Astrocyte of the cerebellum (primary cell): ENCODE data around the gene CKS1B.
"Not testable (repeated sequence)": the region's sequence is repeated elsewhere in the genome, so short reads cannot be mapped to it uniquely, and the experiment has no call there.

Source experiments
- DNase-seq: peaks from one replicate; pipeline ENCODE4 v3.0.0-alpha.2; 2011; ENCODE audit warnings: low read depth
- H3K4me3 ChIP-seq: 2 replicates; pipeline ENCODE4 v1.5.1; 2011; ENCODE audit warnings: mild to moderate bottlenecking, low read depth, low read length, moderate library complexity
- CTCF ChIP-seq: IDR thresholded peaks from 2 replicates; pipeline ENCODE4 v1.5.1; 2012; ENCODE audit warnings: low read length, low read depth, moderate library complexity, mild to moderate bottlenecking; ENCODE audit errors: missing control alignments
- in situ Hi-C: cut with HindIII; loops from 2 replicates; pipeline ENCODE4 v1.10.0; 2017; ENCODE audit warnings: low sequenced_read_pairs

The CKS1B gene

GRCh38 chr1:154982897-154983648 lies 8.6 kb downstream of the CKS1B start, which contains the start of gene FLAD1:
TSS of gene FLAD1 (plus strand) at chr1:154983344. CDS start at chr1:154983695, 351 bp downstream.
- TF ChIP-seq CTCF: no peak
- in situ Hi-C loops: no loop called here
- peak within 1 kb of the TSS; percentile 76 for H3K4me3 ChIP-seq
- peak; percentile 100 for DNase-seq

DNA sequence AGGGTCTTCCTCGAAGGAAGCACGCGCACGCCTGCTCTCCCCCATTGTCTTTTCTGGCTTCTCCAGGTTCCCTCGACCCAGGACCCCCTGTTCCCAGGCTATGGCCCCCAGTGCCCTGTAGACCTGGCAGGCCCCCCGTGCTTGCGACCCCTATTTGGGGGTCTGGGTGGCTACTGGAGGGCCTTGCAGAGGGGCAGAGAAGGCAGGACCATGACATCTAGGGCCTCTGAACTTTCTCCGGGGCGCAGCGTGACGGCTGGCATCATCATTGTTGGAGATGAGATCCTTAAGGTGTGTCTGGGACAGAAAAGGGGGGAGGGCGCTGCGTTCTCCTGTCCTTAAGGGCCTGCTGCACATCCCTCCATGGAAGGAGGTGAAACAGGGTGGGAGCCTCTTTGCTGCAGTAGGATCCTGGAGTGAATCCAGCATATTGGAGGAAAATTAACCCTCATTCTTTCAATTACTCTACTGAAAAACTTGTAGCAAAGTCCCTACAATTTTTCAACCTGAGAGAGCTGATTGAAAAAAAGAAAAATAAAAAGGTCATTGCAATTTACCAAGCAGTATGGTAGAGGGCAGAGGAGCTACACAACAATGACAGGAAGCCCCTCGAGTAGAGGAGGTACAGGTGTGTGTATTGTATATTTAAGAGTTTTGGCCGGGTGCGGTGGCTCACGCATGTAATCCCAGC lies 9.4 kb downstream of the CKS1B start:
- DNase-seq: no peak
- in situ Hi-C loops: no loop called here
- TF ChIP-seq CTCF: no peak

DNA sequence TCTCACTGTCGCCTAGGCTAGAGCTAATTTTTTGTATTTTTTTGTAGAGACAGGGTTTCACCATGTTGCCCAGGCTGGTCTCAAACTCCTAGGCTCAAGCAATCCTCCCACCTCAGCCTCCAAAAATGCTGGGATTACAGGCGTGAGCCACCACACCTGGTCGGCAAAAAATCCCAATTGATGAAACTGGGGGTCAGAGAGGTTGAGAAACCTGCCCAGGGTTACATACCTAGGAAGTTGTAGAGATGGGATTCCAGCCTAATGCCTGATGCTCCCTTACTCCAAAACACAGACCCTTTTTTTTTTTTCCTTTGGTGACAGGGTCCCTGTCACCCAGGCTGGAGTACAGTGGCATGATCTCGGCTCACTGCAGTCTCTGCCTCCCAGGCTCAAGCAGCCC lies 12.3 kb downstream of the CKS1B start:
- DNase-seq, H3K4me3 ChIP-seq, in situ Hi-C loops: not testable (repeated sequence)

More for the DNA sequence above, 9.4 kb downstream of the CKS1B start:
- peak overlapping the region; percentile 76 for H3K4me3 ChIP-seq

DNA sequence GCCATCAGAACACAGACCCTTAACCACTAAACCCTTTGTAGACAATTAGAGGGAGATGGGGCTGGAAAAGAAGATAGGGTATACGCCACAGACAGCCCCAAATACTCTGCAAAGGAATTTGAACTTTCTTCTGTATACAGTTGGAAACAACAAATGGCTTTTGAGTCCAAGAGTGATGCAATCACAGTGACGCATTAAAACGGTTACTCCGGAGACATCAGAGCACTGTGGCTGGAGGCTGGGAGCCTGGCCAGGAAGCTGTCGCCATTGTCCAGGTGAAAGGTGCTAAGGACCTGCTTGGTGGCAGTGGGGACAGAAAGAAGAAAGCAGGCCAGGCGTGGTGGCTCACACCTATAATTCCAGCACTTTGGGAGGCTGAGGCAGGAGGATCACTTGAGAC lies 12.8 kb downstream of the CKS1B start:
- no peak for DNase-seq
- no peak overlapping the region for H3K4me3 ChIP-seq
- in situ Hi-C loops: no loop called here

GRCh38 chr1:154988058-154988954 lies 13.8 kb downstream of the CKS1B start:
- TF ChIP-seq CTCF: no peak
- H3K4me3 ChIP-seq: no peak overlapping the region
- in situ Hi-C loops: no loop called here

More for the DNA sequence above, 12.8 kb downstream of the CKS1B start:
- TF ChIP-seq CTCF: no peak

DNA sequence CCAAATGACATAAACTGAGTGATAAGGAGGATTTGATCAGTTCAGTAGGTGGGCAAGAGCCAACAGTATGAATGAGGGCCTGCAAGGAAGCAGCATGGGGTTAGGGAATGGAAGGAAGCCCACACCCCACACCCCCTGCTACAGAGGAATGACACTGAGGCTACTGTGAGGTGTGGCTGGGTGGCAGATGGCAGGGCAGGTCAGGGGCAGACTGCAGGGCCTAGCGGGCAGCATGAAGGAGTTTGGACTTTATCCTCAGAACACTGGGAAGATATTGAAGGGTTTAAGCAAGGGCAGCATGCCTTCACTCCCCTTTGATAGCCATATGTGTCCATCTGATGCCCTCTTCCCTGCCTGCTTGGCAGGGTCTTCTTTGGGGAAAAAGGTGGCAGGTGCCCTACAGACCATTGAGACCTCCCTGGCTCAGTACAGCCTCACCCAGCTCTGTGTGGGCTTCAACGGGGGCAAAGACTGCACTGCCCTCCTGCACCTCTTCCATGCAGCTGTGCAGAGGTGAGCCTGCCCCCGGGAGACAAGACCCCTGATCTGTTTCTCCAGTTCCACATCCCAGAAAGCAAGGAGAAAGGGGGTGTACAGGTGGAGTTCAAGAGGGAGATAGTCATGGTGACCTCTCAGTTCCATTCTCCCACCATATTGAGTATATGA lies 14.8 kb downstream of the CKS1B start:
- DNase-seq: no peak
- in situ Hi-C loops: no loop called here
- H3K4me3 ChIP-seq: no peak overlapping the region
- no peak for TF ChIP-seq CTCF

More at GRCh38 chr1:154988058-154988954, 13.8 kb downstream of the CKS1B start:
- DNase-seq: no peak
